Glutamatergic neuron (in vitro differentiated cells): Measurements from ENCODE around the gene PLXND1. TPM values are rescaled to one million over a fixed set of nuclear protein-coding genes. Genes with fewer than 3 reads are reported as not detected.
A peak's percentile ranks its signal among the peaks of the same experiment; 100 is the strongest.

ENCODE experiments used
- DNase-seq: peaks from one replicate; pipeline ENCODE4 v3.0.0; 2022
- H3K27ac Mint-ChIP-seq: one replicate; pipeline ENCODE4 v1.8.0; 2020; ENCODE audit warnings: mild to moderate bottlenecking, mixed read lengths, inconsistent platforms; ENCODE audit not compliant: unreplicated experiment
- H3K27me3 Mint-ChIP-seq: one replicate; pipeline ENCODE4 v1.8.0; 2020; ENCODE audit warnings: mild to moderate bottlenecking, moderate library complexity, mixed read lengths, inconsistent platforms; ENCODE audit not compliant: unreplicated experiment
- H3K36me3 Mint-ChIP-seq: one replicate; pipeline ENCODE4 v1.8.0; 2020; ENCODE audit warnings: mild to moderate bottlenecking, mixed read lengths, inconsistent platforms; ENCODE audit not compliant: unreplicated experiment
- H3K4me1 Mint-ChIP-seq: one replicate; pipeline ENCODE4 v1.8.0; 2020; ENCODE audit warnings: mild to moderate bottlenecking, low read depth, mixed read lengths, inconsistent platforms; ENCODE audit not compliant: unreplicated experiment
- H3K4me3 Mint-ChIP-seq: one replicate; pipeline ENCODE4 v1.8.0; 2020; ENCODE audit warnings: mild to moderate bottlenecking, mixed read lengths, inconsistent platforms; ENCODE audit not compliant: unreplicated experiment
- H3K9me3 Mint-ChIP-seq: one replicate; pipeline ENCODE4 v1.8.0; 2020; ENCODE audit warnings: mild to moderate bottlenecking, moderate library complexity, mixed read lengths, inconsistent platforms; ENCODE audit not compliant: unreplicated experiment
- total RNA-seq: library from RNA; stranded (reverse); fragmentation: NEBNext Ultra II Directional; extraction: Animal tissue kit (Norgen Biotek cat#: 25700); gene quantifications from one replicate; pipeline ENCODE4 v1.2.1, GENCODE V29; 2021; ENCODE audit not compliant: unreplicated experiment
- TF ChIP-seq, protein P1 (sequence below): fragments of 200-600 bp; sonication (generic); IDR thresholded peaks from one replicate; pipeline ENCODE4 v1.5.0; 2021; ENCODE audit not compliant: partially characterized antibody, unreplicated experiment

PLXND1 gene
- total RNA-seq, 1 donor from 2014 or later, result 72.2 TPM

DNA sequence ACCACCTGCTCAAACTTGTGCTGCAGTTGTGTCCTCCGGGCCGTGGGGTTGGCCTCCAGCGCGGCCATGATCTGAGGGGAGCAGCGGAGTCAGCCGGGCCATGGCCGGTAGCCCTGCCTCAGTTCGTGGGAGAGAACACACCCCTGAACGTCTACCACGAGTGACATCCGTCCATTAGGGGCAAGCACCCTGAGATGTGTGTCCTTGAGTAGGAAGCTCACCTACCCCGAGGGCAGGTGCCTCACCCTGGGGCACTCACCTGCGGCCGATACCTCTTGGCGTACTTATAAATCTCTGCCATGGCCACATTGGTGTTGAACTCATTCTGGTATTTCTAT lies 50.1 kb downstream of the PLXND1 start:
- TF ChIP-seq, protein P1, sequence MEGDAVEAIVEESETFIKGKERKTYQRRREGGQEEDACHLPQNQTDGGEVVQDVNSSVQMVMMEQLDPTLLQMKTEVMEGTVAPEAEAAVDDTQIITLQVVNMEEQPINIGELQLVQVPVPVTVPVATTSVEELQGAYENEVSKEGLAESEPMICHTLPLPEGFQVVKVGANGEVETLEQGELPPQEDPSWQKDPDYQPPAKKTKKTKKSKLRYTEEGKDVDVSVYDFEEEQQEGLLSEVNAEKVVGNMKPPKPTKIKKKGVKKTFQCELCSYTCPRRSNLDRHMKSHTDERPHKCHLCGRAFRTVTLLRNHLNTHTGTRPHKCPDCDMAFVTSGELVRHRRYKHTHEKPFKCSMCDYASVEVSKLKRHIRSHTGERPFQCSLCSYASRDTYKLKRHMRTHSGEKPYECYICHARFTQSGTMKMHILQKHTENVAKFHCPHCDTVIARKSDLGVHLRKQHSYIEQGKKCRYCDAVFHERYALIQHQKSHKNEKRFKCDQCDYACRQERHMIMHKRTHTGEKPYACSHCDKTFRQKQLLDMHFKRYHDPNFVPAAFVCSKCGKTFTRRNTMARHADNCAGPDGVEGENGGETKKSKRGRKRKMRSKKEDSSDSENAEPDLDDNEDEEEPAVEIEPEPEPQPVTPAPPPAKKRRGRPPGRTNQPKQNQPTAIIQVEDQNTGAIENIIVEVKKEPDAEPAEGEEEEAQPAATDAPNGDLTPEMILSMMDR, result no peak
- peaks cover 5% of the 10 kb centered on the region for H3K36me3 Mint-ChIP-seq

DNA sequence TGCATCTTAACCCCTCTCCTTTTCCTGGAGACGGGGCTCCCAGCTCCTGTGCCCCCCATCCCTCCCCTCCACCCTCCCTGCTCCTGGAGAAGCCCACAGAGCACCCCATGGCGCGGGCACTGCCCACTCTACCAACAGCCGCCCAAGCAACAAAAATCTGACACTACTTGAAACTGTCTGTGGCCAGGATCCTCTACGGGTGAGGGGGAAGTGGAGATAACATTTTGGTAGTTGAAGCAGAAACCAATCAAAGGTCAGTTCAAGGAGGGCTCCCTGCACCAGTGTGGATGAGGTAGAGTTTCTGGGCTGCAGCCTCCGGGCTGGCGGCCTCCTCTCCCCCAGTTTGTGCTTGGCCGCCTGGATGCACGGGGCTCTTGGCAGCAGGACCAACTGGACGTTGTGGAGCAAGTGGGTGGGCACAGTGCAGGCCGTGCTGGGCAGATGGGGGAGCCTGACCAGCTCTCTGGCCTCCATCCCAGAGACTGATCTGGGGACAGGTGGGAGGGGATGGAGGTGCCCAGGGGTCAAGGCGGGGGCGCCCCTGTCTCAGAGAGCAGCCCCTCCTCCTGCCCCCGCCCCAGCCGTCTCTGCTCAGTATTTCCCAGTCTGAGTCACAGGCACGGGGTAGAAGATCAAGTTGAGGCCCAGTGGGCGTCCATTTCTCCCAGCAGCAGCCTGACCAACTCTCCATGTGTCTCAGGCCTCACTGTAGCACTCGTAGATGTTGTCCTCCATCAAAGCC lies 50.7 kb downstream of the PLXND1 start:
- H3K36me3 Mint-ChIP-seq, result peaks cover 3% of the 10 kb centered on the region
- no peak for DNase-seq
- peaks cover 6% of the 10 kb centered on the region for H3K27me3 Mint-ChIP-seq
- H3K27ac Mint-ChIP-seq, result no peak overlapping the region
- TF ChIP-seq, protein P1, result no peak
- no peak overlapping the region for H3K4me3 Mint-ChIP-seq
- peaks cover 43% of the 10 kb centered on the region for H3K4me1 Mint-ChIP-seq
- H3K9me3 Mint-ChIP-seq, result peaks cover 6% of the 10 kb centered on the region

More for the DNA sequence above, 50.1 kb downstream of the PLXND1 start:
- Mint-ChIP-seq H3K9me3 (peaks cover 6% of the 10 kb centered on the region), H3K4me1 (peaks cover 44% of the 10 kb centered on the region), H3K27ac (no peak overlapping the region), H3K27me3 (peaks cover 6% of the 10 kb centered on the region), H3K4me3 (no peak overlapping the region)
- no peak for DNase-seq

DNA sequence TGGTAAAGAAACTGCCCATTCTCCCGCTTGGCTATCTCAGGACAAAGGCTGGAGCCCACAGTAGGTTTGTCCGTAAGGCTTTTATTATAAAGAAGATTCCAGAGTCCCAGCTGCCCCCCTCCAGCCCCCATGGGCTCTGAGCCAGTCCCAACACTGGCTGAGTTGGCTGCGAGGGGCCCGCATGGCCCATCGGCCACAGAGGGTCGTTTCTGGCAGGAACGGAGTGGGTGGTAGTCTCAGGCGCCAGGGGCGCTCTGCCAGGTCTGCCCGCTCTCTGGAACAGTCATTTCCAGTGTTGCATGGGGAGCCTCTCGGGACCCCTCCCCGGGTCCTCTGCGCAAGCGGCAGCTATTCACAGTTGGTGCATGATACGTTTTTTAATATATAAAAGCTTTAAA lies 51.3 kb downstream of the PLXND1 start:
- H3K9me3 Mint-ChIP-seq, result peaks cover 4% of the 10 kb centered on the region
- TF ChIP-seq, protein P1, result no peak
- H3K4me1 Mint-ChIP-seq, result peaks cover 39% of the 10 kb centered on the region
- peak overlapping the region; percentile 17 for H3K27ac Mint-ChIP-seq
- H3K36me3 Mint-ChIP-seq, result no peaks in the 10 kb centered on the region
- H3K27me3 Mint-ChIP-seq, result peaks cover 5% of the 10 kb centered on the region
- no peak overlapping the region for H3K4me3 Mint-ChIP-seq
- no peak for DNase-seq

DNA sequence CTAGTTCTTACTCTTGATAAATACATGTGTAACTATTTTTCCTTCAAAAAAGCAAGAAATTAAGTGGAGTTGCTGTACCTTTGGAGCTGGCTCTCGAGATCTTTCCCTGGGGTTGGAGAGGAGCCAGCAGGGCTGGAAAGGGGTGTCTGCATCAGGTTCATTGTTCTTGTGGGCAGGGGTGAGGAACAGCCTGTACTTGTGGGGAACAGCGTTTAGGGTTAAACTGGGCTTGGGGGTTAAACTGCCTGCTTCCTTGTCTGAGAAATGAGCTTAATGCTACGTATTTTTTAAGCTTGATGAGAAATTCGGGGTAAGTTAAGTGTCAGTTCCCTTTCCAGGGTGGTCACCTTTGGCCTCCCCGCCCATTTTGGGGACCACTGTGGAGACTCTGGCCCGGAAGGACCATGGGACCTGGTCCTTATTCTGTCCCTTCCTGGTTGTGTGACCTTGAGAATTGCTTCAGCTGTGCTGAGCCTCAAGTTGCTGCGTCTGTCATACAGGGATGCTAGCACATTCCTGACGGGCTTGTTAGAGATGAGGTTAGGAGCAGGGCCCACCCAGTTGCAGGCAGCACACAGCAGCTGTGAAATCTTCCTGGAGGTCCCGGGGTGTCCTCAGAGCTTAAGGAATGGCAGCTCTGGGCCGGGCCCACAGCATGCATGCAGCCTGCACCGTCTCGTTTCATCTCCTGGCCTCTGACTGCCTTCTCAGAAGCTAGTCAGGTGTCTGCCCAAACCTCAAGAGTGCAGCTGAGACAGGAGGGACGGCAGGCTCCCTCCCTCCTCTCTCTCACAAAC lies 51.9 kb downstream of the PLXND1 start:
- no peak for DNase-seq
- Mint-ChIP-seq H3K27me3 (peaks cover 8% of the 10 kb centered on the region), H3K4me1 (peaks cover 39% of the 10 kb centered on the region), H3K27ac (peak overlapping the region; percentile 17), H3K9me3 (peaks cover 4% of the 10 kb centered on the region), H3K4me3 (no peak overlapping the region), H3K36me3 (no peaks in the 10 kb centered on the region)
- TF ChIP-seq, protein P1, result no peak

DNA sequence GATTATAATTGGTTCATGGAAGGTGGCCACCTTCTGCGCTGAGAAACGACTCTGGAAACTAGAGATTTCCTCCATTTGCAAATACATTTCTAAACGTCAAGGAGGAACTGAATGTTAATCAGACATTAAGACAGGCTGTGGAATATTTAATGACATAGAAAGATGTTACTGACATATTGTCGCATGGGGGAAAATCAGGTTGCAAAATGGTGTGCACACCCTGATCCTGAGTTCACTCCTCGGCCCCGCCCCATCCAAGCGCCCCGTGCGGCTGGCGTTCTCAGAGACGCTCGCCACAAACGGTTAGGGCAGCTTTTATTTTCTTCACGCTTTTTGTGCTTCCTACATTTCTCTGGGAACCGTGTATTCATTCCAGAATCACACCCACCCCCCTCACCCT lies 52.8 kb downstream of the PLXND1 start:
- no peak for DNase-seq
- Mint-ChIP-seq H3K4me3 (no peak overlapping the region), H3K4me1 (peaks cover 39% of the 10 kb centered on the region), H3K9me3 (peaks cover 4% of the 10 kb centered on the region), H3K27ac (peak overlapping the region; percentile 22), H3K36me3 (no peaks in the 10 kb centered on the region), H3K27me3 (peaks cover 8% of the 10 kb centered on the region)
- TF ChIP-seq, protein P1, result no peak
